H1 (cell line): ENCODE results near the gene TRABD. TPM values are rescaled to one million over a fixed set of nuclear protein-coding genes. Genes with fewer than 3 reads are reported as not detected.

Source experiments
- CTCF ChIA-PET: fragments of 300-600 bp; sonication (Branson Sonifier 250); formaldehyde crosslinking; loops from one replicate; lab custom pipeline; 2021; ENCODE audit not compliant: partially characterized antibody; lab: Charles Lee
- POLR2A ChIA-PET: fragments of 300-600 bp; sonication (Branson Sonifier 250); formaldehyde crosslinking; loops from one replicate; lab custom pipeline; 2021; ENCODE audit warnings: inconsistent platforms; ENCODE audit not compliant: partially characterized antibody; lab: Charles Lee
- DNase-seq, 2 experiments: peaks; one replicate each; pipeline versions ENCODE4 v3.0.0 to v3.0.0-alpha.2; 2010 to 2022; ENCODE audit warnings: low spot score in 2 of 2, low read depth in 1 of 2, mixed read lengths in 1 of 2
- FAIRE-seq: peaks from 2 replicates; lab custom pipeline; 2011; peaks lifted over from hg19 to GRCh38; lab: Jason Lieb, UNC
- H2AFZ ChIP-seq: 2 replicates; pipeline ENCODE4 v1.8.1; 2012; ENCODE audit warnings: low read length, inconsistent platforms
- H2AK5ac ChIP-seq: 2 replicates; pipeline ENCODE4 v1.6.1; 2013; ENCODE audit warnings: low read depth, low read length
- H2BK120ac ChIP-seq: replicated peaks from 2 replicates; pipeline ENCODE3; 2013; ENCODE audit warnings: low read depth, low read length, inconsistent platforms
- H2BK12ac ChIP-seq: 2 replicates; pipeline ENCODE4 v1.6.1; 2013; ENCODE audit warnings: low read depth, low read length
- H2BK15ac ChIP-seq: 2 replicates; pipeline ENCODE4 v1.6.1; 2013; ENCODE audit warnings: low read length
- H2BK20ac ChIP-seq: 2 replicates; pipeline ENCODE4 v1.6.1; 2013; ENCODE audit warnings: low read length
- H2BK5ac ChIP-seq: 2 replicates; pipeline ENCODE4 v1.6.1; 2013; ENCODE audit warnings: low read depth, low read length
- H3K14ac ChIP-seq: 2 replicates; pipeline ENCODE4 v1.6.1; 2013; ENCODE audit warnings: inconsistent platforms; ENCODE audit not compliant: insufficient read length
- H3K18ac ChIP-seq: 2 replicates; pipeline ENCODE4 v1.6.1; 2013; ENCODE audit warnings: low read length; ENCODE audit errors: extremely low read depth
- H3K23ac ChIP-seq: 2 replicates; pipeline ENCODE4 v1.6.1; 2013; ENCODE audit warnings: inconsistent platforms; ENCODE audit not compliant: insufficient read length
- H3K23me2 ChIP-seq: 2 replicates; pipeline ENCODE4 v1.6.1; 2013; ENCODE audit warnings: low read depth, low read length
- H3K27ac ChIP-seq: 2 replicates; pipeline ENCODE4 v1.6.1; 2011; ENCODE audit warnings: low read depth, low read length, inconsistent platforms
- H3K27me3 ChIP-seq, 4 experiments: replicated peaks in 1 of 4; 1 replicate in 1 of 4; 2 replicates in 3 of 4; pipeline versions ENCODE4 v1.6.1 to v1.8.1; 2011 to 2013; ENCODE audit warnings: low read length in 3 of 4, mild to moderate bottlenecking in 3 of 4, inconsistent platforms in 2 of 4, mixed read lengths in 2 of 4, moderate library complexity in 1 of 4; ENCODE audit not compliant: control insufficient read depth in 3 of 4, insufficient read depth in 3 of 4; ENCODE audit errors: extremely low read depth in 1 of 4
- H3K36me3 ChIP-seq, 4 experiments: 2 replicates each; pipeline versions ENCODE4 v1.6.1 to v1.8.1; 2011 to 2013; ENCODE audit warnings: mild to moderate bottlenecking in 4 of 4, low read length in 3 of 4, moderate library complexity in 2 of 4, control low read depth in 1 of 4, inconsistent platforms in 1 of 4; ENCODE audit not compliant: insufficient read depth in 4 of 4, control insufficient read depth in 2 of 4
- H3K4ac ChIP-seq: replicated peaks from 2 replicates; pipeline ENCODE3; 2013; ENCODE audit warnings: low read length, low read depth, mixed read lengths, inconsistent platforms; ENCODE audit not compliant: insufficient read length
- H3K4me1 ChIP-seq, 4 experiments: replicated peaks in 1 of 4; 1 replicate in 1 of 4; 2 replicates in 3 of 4; pipeline versions ENCODE4 v1.6.1 to v1.8.1; 2011 to 2013; ENCODE audit warnings: low read length in 3 of 4, inconsistent platforms in 2 of 4, mixed read lengths in 1 of 4; ENCODE audit not compliant: insufficient read depth in 4 of 4, control insufficient read depth in 3 of 4
- H3K4me2 ChIP-seq, 2 experiments: 2 replicates each; pipeline versions ENCODE4 v1.6.1 to v1.8.1; 2011 to 2013; ENCODE audit warnings: low read depth in 2 of 2, low read length in 2 of 2, control low read depth in 1 of 2, inconsistent platforms in 1 of 2, mild to moderate bottlenecking in 1 of 2; ENCODE audit not compliant: insufficient read depth in 1 of 2
- H3K4me3 ChIP-seq, 4 experiments: fragments of 200-600, 300-600 bp in 1 of 4; sonication (generic), shearing (Covaris generic), sonication (Bioruptor Twin) in 1 of 4; 2 replicates each; pipeline versions ENCODE4 v1.5.1 to v1.8.1; 2011 to 2016; ENCODE audit warnings: low read length in 4 of 4, low read depth in 3 of 4, control low read depth in 2 of 4, inconsistent platforms in 2 of 4, mild to moderate bottlenecking in 2 of 4, mixed read lengths in 1 of 4, moderate library complexity in 1 of 4; ENCODE audit not compliant: insufficient read depth in 2 of 4; ENCODE audit errors: extremely low read depth in 1 of 4
- H3K56ac ChIP-seq: replicated peaks from 2 replicates; pipeline ENCODE3; 2013; ENCODE audit warnings: low read depth, mild to moderate bottlenecking, mixed read lengths, low read length, inconsistent platforms; ENCODE audit not compliant: insufficient read length
- H3K79me1 ChIP-seq: 2 replicates; pipeline ENCODE4 v1.6.1; 2013; ENCODE audit warnings: low read depth, low read length, control low read depth
- H3K79me2 ChIP-seq, 2 experiments: 2 replicates each; pipeline versions ENCODE4 v1.6.1 to v1.8.1; 2012 to 2013; ENCODE audit warnings: low read length in 2 of 2, mild to moderate bottlenecking in 2 of 2, inconsistent platforms in 1 of 2; ENCODE audit not compliant: insufficient read depth in 2 of 2, control insufficient read depth in 1 of 2
- H3K9ac ChIP-seq, 4 experiments: replicated peaks in 1 of 4; 1 replicate in 1 of 4; 2 replicates in 3 of 4; pipeline versions ENCODE4 v1.6.1 to v1.8.1; 2011 to 2013; ENCODE audit warnings: low read depth in 3 of 4, low read length in 3 of 4, control low read depth in 2 of 4, mild to moderate bottlenecking in 2 of 4, moderate library complexity in 2 of 4, inconsistent platforms in 1 of 4; ENCODE audit errors: extremely low read depth in 1 of 4
- H3K9me3 ChIP-seq, 2 experiments: 2 replicates each; pipeline versions ENCODE4 v1.6.1 to v1.8.1; 2012 to 2013; ENCODE audit warnings: mild to moderate bottlenecking in 2 of 2, moderate library complexity in 2 of 2, control low read depth in 1 of 2, inconsistent platforms in 1 of 2, low read depth in 1 of 2, low read length in 1 of 2, mixed read lengths in 1 of 2; ENCODE audit not compliant: insufficient read depth in 2 of 2
- H4K20me1 ChIP-seq, 2 experiments: replicated peaks in 1 of 2; 2 replicates each; pipeline versions ENCODE3 to v1.8.1; 2011 to 2013; ENCODE audit warnings: inconsistent platforms in 2 of 2, low read length in 2 of 2, mild to moderate bottlenecking in 1 of 2; ENCODE audit not compliant: insufficient read depth in 2 of 2, control insufficient read depth in 1 of 2
- H4K5ac ChIP-seq: 2 replicates; pipeline ENCODE4 v1.6.1; 2013; ENCODE audit warnings: low read length, low read depth, mixed read lengths, inconsistent platforms; ENCODE audit not compliant: insufficient read length
- H4K8ac ChIP-seq: 2 replicates; pipeline ENCODE4 v1.8.0; 2013; ENCODE audit warnings: mild to moderate bottlenecking, moderate library complexity, low read length, inconsistent platforms; ENCODE audit not compliant: insufficient read depth; ENCODE audit errors: extremely low read depth
- H4K91ac ChIP-seq: replicated peaks from 2 replicates; pipeline ENCODE3; 2013; ENCODE audit warnings: low read length, mixed read lengths, inconsistent platforms; ENCODE audit not compliant: insufficient read length
- E2F6 ChIP-seq: IDR thresholded peaks from 2 replicates; pipeline ENCODE4 v1.6.1; 2012; ENCODE audit warnings: inconsistent platforms
- FOSL1 ChIP-seq: IDR thresholded peaks from 2 replicates; pipeline ENCODE4 v1.6.1; 2011; ENCODE audit warnings: mild to moderate bottlenecking, low read depth, low read length, moderate library complexity; ENCODE audit not compliant: insufficient read depth
- WGBS, 2 experiments: shearing (Covaris generic) in 1 of 2; methylation state at CpG; one replicate each; pipeline versions ENCODE4 v1.1.6 to v1.1.7; 2013 to 2015; ENCODE audit warnings: low lambda C conversion rate in 2 of 2, mixed read lengths in 2 of 2, inconsistent platforms in 1 of 2, low coverage in 1 of 2, missing lambda C conversion rate in 1 of 2; ENCODE audit not compliant: insufficient replicate concordance in 2 of 2, insufficient coverage in 1 of 2, insufficient read length in 1 of 2; ENCODE audit errors: extremely low coverage in 1 of 2, missing lambda C conversion rate in 1 of 2; 5-methylcytosine and 5-hydroxymethylcytosine counted together
- polyA plus RNA-seq, 7 experiments: library from polyadenylated mRNA; depleted of rRNA in 3 of 7; stranded (reverse) in 5 of 7; unstranded in 2 of 7; fragments of >200 nt in 5 of 7; fragments of 200-250 nt in 2 of 7; gene quantifications; 1 replicate in 5 of 7; 2 replicates in 1 of 7; 4 replicates in 1 of 7; pipeline versions ENCODE4 v1.2.1 to v1.2.3, GENCODE V29; 2011 to 2013; ENCODE audit warnings: missing spikeins in 2 of 7, mixed read lengths in 2 of 7
- total RNA-seq: library from RNA; stranded (reverse); fragmentation: NEBNext Ultra II Directional; extraction: Animal tissue kit (Norgen Biotek cat#: 25700); gene quantifications from 2 replicates; pipeline ENCODE4 v1.2.1, GENCODE V29; 2021

TRABD gene
- total and polyA plus RNA-seq, 2 of the 8 experiments (the other 6 are each of a cell fraction or from before 2014, with no cell fraction given), result 44.2 to 57.5 TPM

GRCh38 chr22:50162391-50162956 lies 23.2 kb upstream of the TRABD start:
- Histone ChIP-seq H3K56ac (no peak overlapping the region), H3K9me3 (peaks cover 0 to 7% of the 10 kb centered on the region in 2 experiments; a peak in 1 of 4 replicates), H4K8ac (peak overlapping the region; percentile 46), H3K27ac (no peak overlapping the region), H2BK12ac (no peak overlapping the region), H3K27me3 (no peaks in the 10 kb centered on the region; a peak in 2 of 7 replicates), H4K20me1 (no peaks in the 10 kb centered on the region), H4K5ac (no peak overlapping the region), H2AFZ (no peak overlapping the region), H3K23me2 (no peaks in the 10 kb centered on the region), H2BK120ac (no peak overlapping the region), H3K14ac (no peak overlapping the region), H2BK5ac (no peak overlapping the region), H3K23ac (no peak overlapping the region), H3K18ac (no peak overlapping the region; the same call in 1 of the 2 replicates), H3K79me1 (no peaks in the 10 kb centered on the region), H3K4ac (peak overlapping the region; percentile 21), H4K91ac (no peak overlapping the region), H3K4me1 (peaks cover 0 to 8% (median 0%) of the 10 kb centered on the region in 4 experiments; a peak in 1 of 7 replicates), H3K4me3 (no peak overlapping the region), H3K36me3 (no peaks in the 10 kb centered on the region), H2AK5ac (no peak overlapping the region), H2BK20ac (no peak overlapping the region), H2BK15ac (0 out of 2 replicates have a peak overlapping the region, but pooled peaks have one; percentile 29), H3K4me2 (no peak overlapping the region), H3K9ac (no peak overlapping the region), H3K79me2 (no peaks in the 10 kb centered on the region)
- 84% methylated on average over 9 of the region's 10 CpGs; no CpG with 5 or more reads in 1 of the 2 experiments for WGBS, 2 experiments
- FAIRE-seq (no peak), DNase-seq (no peak)
- TF ChIP-seq FOSL1 (no peak), E2F6 (no peak)
- ChIA-PET POLR2A (no interaction called here), CTCF (no interaction called here)
